ENCODE data around the gene MTCL1. TPM values are rescaled to one million over a fixed set of nuclear protein-coding genes. Genes with fewer than 3 reads are reported as not detected.
A peak's percentile ranks its signal among the peaks of the same experiment; 100 is the strongest.

Gene MTCL1
- total and polyA plus RNA-seq, 2 donors (not counting 1 experiment from before 2014, with no cell fraction given): 35.0 to 56.0 TPM

DNA sequence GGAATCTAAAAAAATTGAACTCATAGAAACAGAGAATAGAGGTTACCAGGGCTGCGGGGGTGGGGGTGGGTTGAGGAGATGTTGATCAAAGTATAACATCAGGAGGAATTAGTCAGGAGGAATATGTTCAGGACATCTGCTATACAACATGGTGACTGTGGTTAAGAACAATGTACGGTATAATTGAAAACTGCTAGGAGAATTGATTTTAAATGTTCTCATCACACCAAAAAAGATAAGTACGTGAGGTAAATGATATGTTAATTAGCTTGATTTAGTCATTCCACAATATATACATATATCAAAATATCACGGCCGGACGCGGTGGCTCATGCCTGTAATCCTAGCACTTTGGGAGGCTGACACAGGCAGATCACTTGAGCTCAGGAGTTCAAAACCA, 140.2 kb downstream of the MTCL1 start:
- Histone ChIP-seq H2AFZ (ENCODE audit: low read length) (no peak overlapping the region), H3K4me3 (replicated peaks in 1 of 4; ENCODE audit: control extremely low read depth in 1 of 4, insufficient read depth in 1 of 4, low read depth in 3 of 4, low read length in 4 of 4) (no peak overlapping the region), H3K4me1 (ENCODE audit: control insufficient read depth, extremely low read depth, insufficient read depth, low read length) (no peaks in the 10 kb centered on the region), H3K27me3 (ENCODE audit: control insufficient read depth, insufficient read depth, low read length) (no peaks in the 10 kb centered on the region), H3K9me3 (ENCODE audit: control insufficient read depth, insufficient read depth, low read depth, low read length) (no peaks in the 10 kb centered on the region), H3K36me3 (ENCODE audit: control insufficient read depth, insufficient read depth, low read length) (no peaks in the 10 kb centered on the region), H4K20me1 (ENCODE audit: control insufficient read depth, extremely low read depth, insufficient read depth, low read length) (no peaks in the 10 kb centered on the region), H3K9ac (ENCODE audit: insufficient read depth, low read length) (no peak overlapping the region), H3K4me2 (ENCODE audit: extremely low read depth, insufficient read depth, low read length) (no peak overlapping the region), H3K27ac (ENCODE audit: insufficient read depth, low read length) (no peak overlapping the region), H3K79me2 (ENCODE audit: control insufficient read depth, insufficient read depth, low read length) (no peaks in the 10 kb centered on the region)
- TF ChIP-seq, protein P1, sequence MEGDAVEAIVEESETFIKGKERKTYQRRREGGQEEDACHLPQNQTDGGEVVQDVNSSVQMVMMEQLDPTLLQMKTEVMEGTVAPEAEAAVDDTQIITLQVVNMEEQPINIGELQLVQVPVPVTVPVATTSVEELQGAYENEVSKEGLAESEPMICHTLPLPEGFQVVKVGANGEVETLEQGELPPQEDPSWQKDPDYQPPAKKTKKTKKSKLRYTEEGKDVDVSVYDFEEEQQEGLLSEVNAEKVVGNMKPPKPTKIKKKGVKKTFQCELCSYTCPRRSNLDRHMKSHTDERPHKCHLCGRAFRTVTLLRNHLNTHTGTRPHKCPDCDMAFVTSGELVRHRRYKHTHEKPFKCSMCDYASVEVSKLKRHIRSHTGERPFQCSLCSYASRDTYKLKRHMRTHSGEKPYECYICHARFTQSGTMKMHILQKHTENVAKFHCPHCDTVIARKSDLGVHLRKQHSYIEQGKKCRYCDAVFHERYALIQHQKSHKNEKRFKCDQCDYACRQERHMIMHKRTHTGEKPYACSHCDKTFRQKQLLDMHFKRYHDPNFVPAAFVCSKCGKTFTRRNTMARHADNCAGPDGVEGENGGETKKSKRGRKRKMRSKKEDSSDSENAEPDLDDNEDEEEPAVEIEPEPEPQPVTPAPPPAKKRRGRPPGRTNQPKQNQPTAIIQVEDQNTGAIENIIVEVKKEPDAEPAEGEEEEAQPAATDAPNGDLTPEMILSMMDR (conservative IDR thresholded peaks at IDR 0.05 in 1 of 2, IDR thresholded peaks at IDR 0.05 in 1 of 2; ENCODE audit: low read depth in 1 of 2, low read length in 2 of 2): no peak
- no peak for TF ChIP-seq EZH2 (IDR thresholded peaks at IDR 0.05; ENCODE audit: low read length, missing control alignments)
- DNase-seq (ENCODE audit: low read depth in 2 of 2): no peak

DNA sequence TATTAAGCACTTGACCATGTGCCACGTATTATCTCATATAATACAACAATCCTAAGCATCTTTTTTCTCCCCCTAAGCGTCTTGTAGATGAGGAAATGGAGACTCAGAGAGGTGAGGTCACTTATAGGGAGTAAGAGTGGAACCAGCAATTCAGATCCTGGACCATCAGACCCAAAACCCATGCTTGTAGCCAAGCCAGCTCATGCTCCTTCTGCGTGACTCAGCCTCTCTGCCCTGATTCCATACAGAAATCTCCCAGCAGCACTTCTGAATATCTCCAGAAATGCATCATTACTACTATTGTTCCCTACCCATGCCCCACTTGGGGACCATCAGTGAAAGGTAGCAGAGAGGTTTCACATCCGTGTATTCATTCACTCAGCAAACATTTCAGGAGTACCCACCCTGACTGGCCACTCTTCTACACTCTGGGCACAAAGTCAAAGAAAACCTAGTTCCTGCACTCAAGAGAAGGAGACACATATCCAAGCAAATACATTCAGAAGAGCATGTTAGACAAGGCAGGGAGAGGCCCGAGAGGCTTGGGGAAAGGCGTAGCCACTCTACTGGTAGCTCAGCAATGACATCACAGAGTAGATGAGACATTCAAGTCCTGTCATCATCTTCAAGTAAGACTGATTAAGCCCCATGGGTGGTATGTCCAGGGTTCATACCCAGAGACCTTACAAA, 141.9 kb downstream of the MTCL1 start:
- Histone ChIP-seq H3K27ac (ENCODE audit: insufficient read depth, low read length) (no peak overlapping the region), H2AFZ (ENCODE audit: low read length) (no peak overlapping the region), H3K79me2 (ENCODE audit: control insufficient read depth, insufficient read depth, low read length) (no peaks in the 10 kb centered on the region), H3K9ac (ENCODE audit: insufficient read depth, low read length) (no peak overlapping the region), H3K27me3 (ENCODE audit: control insufficient read depth, insufficient read depth, low read length) (no peaks in the 10 kb centered on the region), H3K4me1 (ENCODE audit: control insufficient read depth, extremely low read depth, insufficient read depth, low read length) (no peaks in the 10 kb centered on the region), H3K4me2 (ENCODE audit: extremely low read depth, insufficient read depth, low read length) (no peak overlapping the region), H3K4me3 (replicated peaks in 1 of 4; ENCODE audit: control extremely low read depth in 1 of 4, insufficient read depth in 1 of 4, low read depth in 3 of 4, low read length in 4 of 4) (no peak overlapping the region), H3K36me3 (ENCODE audit: control insufficient read depth, insufficient read depth, low read length) (no peaks in the 10 kb centered on the region), H3K9me3 (ENCODE audit: control insufficient read depth, insufficient read depth, low read depth, low read length) (no peaks in the 10 kb centered on the region), H4K20me1 (ENCODE audit: control insufficient read depth, extremely low read depth, insufficient read depth, low read length) (no peaks in the 10 kb centered on the region)
- no peak for TF ChIP-seq EZH2 (IDR thresholded peaks at IDR 0.05; ENCODE audit: low read length, missing control alignments)
- TF ChIP-seq, protein P1 (conservative IDR thresholded peaks at IDR 0.05 in 1 of 2, IDR thresholded peaks at IDR 0.05 in 1 of 2; ENCODE audit: low read depth in 1 of 2, low read length in 2 of 2): no peak
- peak in 1 of 2 donors; percentile 80 for DNase-seq (ENCODE audit: low read depth in 2 of 2)

DNA sequence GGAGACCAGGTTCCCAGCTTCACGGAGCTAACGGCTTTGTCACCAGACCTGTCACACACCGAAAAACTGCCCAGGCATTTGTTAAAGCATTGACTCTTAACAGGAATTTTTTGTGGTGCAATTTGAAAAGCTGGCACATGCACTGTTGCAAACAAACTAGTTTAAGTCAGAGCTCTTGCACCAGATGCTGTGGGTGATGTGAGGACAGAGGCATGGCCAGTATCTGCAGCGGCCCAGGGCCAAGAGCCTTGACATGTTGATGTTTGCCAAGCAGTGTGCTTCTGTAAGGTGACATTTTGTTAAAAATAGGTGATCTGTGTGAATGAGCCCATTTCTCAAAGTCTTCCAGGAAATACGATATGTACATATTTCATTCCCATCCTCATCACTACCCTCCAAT, 142.5 kb downstream of the MTCL1 start:
- H3K9me3 ChIP-seq (ENCODE audit: control insufficient read depth, insufficient read depth, low read depth, low read length): no peaks in the 10 kb centered on the region
- no peaks in the 10 kb centered on the region for H3K4me1 ChIP-seq (ENCODE audit: control insufficient read depth, extremely low read depth, insufficient read depth, low read length)
- no peaks in the 10 kb centered on the region for H3K36me3 ChIP-seq (ENCODE audit: control insufficient read depth, insufficient read depth, low read length)
- H3K4me3 ChIP-seq (replicated peaks in 1 of 4; ENCODE audit: control extremely low read depth in 1 of 4, insufficient read depth in 1 of 4, low read depth in 3 of 4, low read length in 4 of 4): no peak overlapping the region
- no peaks in the 10 kb centered on the region for H3K27me3 ChIP-seq (ENCODE audit: control insufficient read depth, insufficient read depth, low read length)
- no peaks in the 10 kb centered on the region for H3K79me2 ChIP-seq (ENCODE audit: control insufficient read depth, insufficient read depth, low read length)
- no peak overlapping the region for H3K27ac ChIP-seq (ENCODE audit: insufficient read depth, low read length)
- H2AFZ ChIP-seq (ENCODE audit: low read length): no peak overlapping the region
- H4K20me1 ChIP-seq (ENCODE audit: control insufficient read depth, extremely low read depth, insufficient read depth, low read length): no peaks in the 10 kb centered on the region
- DNase-seq (ENCODE audit: low read depth in 2 of 2): no peak
- no peak overlapping the region for H3K9ac ChIP-seq (ENCODE audit: insufficient read depth, low read length)
- TF ChIP-seq, protein P1 (conservative IDR thresholded peaks at IDR 0.05 in 1 of 2, IDR thresholded peaks at IDR 0.05 in 1 of 2; ENCODE audit: low read depth in 1 of 2, low read length in 2 of 2): no peak
- TF ChIP-seq EZH2 (IDR thresholded peaks at IDR 0.05; ENCODE audit: low read length, missing control alignments): no peak
- no peak overlapping the region for H3K4me2 ChIP-seq (ENCODE audit: extremely low read depth, insufficient read depth, low read length)
